Measurements from ENCODE around the gene ESPNL.

DNA sequence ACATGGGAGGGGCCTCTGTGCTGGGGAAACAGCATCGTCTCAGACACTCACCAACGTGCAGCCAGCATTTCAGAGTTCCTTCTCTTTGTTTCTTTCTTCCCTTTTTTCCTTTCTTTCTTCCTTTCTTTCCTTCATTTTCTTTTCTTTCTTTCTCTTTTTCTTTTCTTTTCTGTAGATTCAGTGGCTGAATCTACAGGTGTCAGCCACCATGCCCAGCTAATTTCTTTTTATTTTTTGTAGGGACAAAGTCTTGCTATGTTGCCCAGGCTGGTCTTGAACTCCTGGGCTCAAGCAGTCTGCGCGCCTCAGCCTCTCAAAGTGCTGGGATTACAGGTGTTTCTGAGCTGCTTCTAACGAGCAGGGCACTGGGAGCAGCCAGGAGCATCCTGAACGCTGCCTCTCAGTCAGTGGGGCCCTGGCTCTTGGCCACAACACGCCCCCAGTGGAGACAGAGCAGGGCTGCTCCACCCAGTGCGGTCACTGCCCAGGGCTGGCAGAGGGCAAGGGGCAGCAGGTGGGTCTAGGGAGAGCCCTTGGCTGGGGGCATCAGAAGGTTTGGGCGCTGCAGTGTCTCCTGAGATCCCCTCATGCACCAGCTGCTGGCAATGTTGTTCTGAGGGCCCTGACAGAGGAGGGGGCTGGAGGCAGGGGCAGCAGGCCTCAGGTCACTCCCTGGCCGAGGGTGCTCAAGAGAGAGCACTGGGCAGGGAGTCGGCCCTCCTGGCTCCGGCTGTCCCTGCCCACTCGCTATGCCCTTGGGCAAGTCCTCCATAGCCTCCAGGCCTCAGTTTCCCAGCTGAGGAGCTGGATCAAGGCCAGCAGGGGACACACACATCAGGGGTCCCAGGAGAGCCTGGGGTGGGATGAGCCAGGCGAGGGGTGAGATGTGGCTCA is 33.6 kb downstream of the ESPNL start:
- TF ChIP-seq, protein P1, sequence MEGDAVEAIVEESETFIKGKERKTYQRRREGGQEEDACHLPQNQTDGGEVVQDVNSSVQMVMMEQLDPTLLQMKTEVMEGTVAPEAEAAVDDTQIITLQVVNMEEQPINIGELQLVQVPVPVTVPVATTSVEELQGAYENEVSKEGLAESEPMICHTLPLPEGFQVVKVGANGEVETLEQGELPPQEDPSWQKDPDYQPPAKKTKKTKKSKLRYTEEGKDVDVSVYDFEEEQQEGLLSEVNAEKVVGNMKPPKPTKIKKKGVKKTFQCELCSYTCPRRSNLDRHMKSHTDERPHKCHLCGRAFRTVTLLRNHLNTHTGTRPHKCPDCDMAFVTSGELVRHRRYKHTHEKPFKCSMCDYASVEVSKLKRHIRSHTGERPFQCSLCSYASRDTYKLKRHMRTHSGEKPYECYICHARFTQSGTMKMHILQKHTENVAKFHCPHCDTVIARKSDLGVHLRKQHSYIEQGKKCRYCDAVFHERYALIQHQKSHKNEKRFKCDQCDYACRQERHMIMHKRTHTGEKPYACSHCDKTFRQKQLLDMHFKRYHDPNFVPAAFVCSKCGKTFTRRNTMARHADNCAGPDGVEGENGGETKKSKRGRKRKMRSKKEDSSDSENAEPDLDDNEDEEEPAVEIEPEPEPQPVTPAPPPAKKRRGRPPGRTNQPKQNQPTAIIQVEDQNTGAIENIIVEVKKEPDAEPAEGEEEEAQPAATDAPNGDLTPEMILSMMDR (IDR thresholded peaks at IDR 0.05; ENCODE audit: low read length) = no peak
- TF ChIP-seq EZH2phosphoT487 (IDR thresholded peaks at IDR 0.05; ENCODE audit: low read length) = no peak
